DMS53 (cell line): ENCODE measurements around the gene ZMPSTE24.
"Not testable (repeated sequence)": the region's sequence is repeated elsewhere in the genome, so short reads cannot be mapped to it uniquely, and the experiment has no call there.

Experiments used
- DNase-seq: peaks from one replicate; lab custom pipeline; 2025; lab: John Stamatoyannopoulos, UW

The ZMPSTE24 gene

DNA sequence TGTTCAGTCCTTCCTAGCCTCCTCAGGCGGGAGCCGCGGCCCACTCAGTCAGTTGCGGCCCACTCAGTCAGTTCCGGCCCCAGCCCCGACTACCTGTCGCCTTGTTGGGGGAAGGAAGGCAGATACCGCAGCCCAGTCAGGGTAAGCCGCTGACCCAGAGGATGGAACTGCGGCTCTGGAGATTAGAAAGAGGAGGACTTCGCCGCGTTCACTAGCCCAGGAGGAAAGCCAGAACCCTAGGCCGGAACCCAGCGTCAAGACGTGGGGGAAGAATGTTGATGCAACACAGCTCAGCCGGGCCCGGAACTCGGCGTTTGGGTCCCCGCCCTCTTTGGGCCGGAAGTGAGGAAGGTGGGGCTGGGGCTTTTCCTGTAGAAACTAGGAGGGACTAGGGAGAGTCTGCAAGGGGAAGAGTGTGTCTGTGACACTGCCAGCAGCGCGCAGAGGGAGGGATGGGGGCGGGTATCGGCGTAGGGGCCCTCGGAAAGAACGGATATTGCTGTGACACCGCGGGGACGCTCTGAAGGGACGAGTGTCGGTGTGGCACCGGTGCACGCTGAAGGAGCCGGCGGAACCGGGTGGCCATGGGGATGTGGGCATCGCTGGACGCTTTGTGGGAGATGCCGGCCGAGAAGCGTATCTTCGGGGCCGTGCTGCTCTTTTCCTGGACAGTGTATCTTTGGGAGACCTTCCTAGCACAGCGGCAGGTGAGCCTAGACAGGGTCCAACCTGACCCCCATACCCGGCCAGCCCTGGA, at the start of gene ZMPSTE24:
ZMPSTE24 (plus strand) TSS at position 549 of the 757 bp plus-strand sequence; CDS start at position 585, 36 bp downstream.
- DNase-seq: peak; percentile 99

DNA sequence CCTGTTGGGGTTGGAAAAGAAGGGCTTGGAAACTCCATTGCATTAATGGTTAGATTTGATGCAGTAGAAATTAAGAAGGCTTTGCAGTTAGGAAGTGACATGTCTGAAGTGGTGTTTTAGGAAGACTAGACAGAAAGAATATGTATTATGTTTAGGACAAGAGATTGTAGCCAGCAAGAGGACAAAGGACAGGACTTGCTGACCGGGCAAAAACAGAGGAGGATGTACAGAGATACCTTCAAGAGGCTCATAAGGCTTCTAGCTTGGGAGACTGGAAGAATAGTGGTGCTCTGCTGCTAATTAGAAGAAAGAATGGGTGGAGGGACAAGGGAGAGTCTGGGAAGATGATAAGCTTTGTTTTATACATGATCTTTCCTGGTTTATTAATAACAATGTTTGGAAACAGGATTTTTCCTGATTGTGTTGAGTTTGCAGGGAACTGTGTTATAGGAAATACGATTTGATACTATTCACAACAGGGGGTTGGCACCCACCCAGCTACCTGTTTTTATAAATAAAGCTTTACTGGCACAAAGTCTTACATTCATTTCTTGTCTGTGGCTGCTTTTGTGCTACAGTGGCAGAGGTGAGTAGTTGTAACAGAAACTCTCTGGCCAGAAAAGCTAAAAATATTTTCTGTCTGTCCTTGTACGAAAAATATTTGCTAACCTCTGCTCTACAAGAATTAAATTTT, 47.4 kb upstream of the ZMPSTE24 start:
- no peak for DNase-seq

DNA sequence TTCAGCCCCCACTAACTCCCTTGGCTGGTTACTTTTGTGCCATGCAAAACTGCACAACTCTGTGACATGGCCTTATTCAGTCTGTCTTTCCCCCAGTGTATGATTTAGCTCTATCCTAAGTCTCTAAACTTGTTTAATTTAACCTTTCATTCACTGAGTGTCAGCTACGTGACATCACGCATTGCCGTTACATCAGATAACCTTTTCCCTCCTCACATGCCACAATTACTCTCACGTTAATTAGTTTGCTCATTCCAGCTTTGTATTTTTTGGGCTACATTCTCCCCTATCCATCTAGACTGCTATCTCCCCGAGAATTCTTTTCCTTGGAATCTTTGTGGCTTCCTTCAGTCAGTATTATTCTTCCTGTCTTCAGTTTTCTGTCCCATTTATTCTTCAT, 39.7 kb upstream of the ZMPSTE24 start:
- no peak for DNase-seq

DNA sequence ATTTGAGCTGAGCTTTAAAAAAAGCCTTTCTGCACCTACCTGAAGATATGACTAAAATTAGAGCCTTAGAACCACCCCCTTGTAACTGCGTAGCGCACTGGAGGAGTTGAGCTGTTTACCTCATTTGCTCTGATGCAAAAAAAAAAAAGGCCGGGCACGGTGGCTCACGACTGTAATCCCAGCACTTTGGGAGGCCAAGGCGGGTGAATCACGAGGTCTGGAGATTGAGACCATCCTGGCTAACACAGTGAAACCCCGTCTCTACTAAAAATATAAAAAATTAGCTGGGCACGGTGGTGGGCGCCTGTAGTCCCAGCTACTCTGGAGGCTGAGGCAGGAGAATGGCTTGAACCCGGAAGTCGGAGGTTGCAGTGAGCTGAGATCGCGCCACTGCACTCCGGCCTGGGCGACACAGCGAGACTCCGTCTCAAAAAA, 36.5 kb upstream of the ZMPSTE24 start:
- not testable (repeated sequence) for DNase-seq

DNA sequence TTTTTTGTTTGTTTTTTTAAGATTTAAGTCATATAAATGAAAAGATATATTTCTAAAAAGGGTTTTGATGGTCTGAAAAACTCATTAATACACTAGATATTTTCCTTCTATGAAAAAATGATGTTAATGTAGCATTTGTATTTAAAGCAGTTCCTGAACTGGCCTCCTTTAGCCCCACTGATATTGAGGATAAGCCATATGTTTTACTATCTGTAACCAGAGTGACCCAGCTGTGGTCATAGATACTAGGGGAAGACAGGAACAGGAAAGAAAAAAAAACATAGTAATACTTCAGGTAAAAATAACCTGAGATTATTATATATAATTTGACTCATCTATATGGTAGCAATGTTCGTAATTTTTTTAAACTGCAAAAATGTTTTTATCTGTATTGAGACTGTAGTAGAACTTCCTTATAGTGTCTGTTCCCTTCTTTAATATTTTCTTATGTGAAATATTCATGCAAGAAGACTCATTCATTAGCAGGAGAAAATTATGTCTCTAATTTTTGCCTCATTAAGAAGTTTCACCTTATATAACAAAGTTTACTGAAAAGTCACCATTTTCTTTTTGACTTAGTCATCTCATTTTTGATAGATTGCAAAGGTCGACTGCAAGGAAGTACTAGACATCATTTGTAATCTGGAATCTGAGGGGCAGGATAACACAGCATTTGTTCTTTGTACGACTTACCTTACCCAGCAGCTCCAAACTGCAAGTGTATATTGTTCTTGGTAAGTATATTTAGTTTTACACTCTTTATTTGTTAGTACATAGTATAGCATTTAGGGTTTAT, 35.9 kb upstream of the ZMPSTE24 start:
- no peak for DNase-seq

DNA sequence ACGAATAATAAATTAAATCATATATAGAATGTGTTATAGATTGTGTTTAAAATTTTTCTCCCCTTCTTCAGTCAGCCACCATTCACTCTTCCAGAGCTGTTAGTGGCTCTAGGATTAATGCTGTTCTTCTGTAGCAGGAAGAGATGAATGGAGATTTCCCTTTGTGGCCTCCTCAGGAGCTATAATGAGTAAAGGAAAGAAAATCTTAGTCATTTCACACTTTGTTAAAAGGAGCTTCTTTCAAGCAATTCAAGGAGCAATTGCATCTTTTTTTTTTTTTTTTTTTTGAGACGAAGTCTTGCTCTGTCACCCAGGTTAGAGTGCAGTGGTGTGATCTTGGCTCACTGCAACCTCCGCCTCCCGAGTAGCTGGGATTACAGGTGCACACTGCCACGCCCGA, 34.0 kb upstream of the ZMPSTE24 start:
- DNase-seq: no peak

DNA sequence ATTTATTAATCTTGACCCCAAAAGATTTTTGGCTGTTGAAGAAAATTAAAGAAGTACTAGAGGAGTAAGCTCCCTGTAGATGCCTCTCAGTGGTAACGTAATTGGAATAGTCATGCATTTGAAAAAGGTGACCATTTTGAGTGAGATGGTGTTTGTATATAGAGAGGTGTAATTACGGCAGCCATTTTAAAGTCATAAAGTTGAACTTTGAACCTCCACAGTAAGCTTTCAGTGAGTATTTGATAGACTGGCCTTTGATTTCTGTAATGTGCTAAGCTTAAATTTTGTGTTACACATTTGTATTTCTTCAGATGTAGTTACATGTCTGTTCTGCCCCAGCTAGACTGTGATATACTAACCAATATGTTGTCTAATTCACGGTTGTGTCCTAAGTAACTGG, 31.8 kb upstream of the ZMPSTE24 start:
- DNase-seq: no peak

DNA sequence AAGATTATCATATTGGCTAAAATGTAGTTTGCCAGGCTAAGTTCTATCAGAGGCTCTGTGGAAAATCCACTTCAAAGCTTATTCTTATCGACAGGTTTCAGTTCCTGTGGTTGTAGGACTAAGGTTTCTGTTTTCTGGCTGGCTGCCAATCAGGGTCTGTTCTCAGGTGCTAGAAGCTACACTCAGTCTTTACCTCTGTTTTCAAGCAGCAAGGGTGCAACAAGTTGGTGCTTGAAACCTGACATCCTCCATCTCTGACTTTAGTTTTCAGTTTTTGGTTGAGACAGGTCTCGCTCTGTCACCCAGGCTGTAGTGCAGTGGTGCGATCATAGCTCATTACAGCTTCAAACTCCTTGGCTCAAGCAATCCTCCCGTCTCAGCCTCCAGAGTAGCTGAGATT, 25.6 kb upstream of the ZMPSTE24 start:
- DNase-seq: no peak

DNA sequence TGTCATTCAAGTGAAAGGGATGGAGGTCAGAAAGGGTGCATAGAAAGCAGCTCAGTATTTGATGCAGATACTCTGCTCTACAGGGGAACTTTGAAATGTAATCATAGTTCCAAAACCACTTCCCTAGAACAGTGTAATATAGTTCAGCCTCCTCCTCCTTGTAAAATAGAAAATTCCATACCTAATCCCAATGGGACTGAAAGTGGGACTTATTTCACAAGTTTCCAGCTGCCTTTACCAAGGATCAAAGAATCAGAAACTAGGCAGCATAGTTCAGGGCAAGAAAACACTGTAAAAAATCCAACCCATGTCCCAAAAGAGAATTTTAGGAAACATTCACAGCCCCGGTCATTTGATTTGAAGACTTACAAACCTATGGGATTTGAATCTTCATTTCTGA, 18.4 kb upstream of the ZMPSTE24 start:
- DNase-seq: no peak

DNA sequence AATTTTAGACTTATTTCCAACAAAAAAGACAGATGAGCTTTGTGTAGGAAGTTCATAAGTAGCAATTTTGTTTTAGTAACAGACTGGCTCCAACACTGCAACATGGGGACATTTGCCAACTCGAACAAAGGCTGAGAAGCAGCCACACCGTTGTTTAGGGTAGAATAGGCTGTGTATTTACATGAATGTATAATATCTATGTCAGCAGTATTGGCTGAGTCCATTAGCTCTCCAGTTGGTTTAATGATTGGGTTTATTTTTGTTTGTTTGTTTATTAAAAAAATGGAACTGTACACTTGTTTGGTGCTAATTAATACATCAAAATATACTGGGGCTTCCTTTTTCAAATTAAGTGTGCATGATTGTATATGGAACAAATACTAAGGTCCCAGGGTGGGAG, 17.6 kb upstream of the ZMPSTE24 start:
- no peak for DNase-seq

DNA sequence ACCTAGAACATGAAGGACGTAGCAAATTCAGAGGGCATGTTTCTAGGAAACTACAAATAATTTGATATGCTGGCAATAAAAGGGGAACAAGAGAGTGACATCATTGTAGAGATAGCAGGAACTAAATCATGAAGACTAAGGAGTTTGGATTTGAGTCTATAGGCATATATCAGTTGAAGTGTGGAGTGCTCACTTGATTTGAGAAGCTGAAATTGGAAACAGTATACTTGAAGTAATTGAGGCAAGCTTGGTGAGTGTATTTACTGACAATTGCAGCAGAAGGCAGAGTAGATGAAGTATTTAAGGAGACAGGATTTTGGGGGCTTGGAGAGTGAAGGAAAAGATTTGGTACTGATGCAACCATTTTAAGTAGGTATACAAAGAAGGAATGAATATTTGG, 16.7 kb upstream of the ZMPSTE24 start:
- DNase-seq: no peak

DNA sequence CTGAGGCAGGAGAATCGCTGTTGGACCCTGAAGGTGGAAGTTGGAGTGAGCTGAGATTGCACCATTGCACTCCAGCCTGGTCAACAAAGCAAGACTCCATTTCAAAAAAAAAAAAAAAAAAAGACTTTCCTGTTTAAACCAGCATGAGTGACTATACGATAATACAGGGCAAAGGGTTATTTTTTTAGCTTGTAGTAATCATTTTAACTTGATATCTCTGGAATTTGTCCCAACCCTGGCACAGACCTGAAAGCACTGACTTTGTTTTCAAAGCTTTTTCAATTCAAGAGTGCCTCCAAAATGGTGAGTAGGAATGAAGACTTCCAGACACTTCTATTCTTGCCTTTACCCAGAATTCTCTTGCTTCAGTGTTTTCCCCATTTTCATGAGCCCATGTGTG, 14.7 kb upstream of the ZMPSTE24 start:
- DNase-seq: no peak

DNA sequence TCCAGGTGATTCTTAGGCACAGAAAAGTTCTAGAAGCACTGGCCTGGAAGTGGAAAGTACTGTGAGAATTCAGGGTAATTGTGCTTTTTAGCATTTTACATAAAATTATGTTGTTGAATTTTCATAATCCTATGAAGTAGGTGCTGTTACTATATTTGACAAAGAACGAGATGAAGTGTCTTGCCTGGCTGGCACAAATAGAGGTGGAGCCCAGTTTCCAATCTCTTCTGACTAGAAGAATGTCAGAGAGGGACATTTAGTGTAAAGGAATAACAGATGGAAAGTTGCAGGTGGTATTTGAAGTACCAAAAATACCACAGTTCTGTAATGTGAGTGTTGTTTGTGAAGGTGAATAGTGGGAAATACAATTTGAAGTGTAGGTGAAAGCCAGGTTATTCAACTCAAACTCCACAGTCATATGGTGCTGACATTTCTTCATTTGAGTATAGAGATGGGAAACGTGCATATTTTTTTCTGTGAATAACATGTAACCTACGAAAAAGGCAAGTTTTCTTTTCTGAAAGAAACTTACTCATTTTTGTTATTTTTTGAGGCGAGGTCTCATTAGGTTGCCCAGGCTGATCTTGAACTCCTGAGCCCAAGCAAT, 13.8 kb upstream of the ZMPSTE24 start:
- peak; percentile 24 for DNase-seq

DNA sequence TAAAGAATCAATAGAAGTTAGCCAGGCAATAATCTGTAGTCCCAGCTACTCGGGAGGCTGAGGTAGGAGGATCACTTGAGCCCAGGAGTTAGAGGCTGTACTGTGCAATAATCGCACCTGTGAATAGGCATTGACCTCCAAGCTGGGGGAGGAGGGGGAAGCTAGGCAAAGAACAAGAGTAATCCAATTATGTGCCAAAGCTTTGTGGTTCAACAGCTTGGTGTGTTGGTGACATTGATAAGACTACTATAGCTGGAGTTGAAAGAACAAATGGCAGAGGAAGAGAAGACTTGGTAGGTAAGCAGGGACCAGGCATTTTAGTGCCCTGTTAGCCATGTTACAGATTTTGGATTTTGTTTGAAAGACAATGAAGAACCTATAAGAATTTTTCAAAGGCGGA, 12.3 kb upstream of the ZMPSTE24 start:
- DNase-seq: no peak

DNA sequence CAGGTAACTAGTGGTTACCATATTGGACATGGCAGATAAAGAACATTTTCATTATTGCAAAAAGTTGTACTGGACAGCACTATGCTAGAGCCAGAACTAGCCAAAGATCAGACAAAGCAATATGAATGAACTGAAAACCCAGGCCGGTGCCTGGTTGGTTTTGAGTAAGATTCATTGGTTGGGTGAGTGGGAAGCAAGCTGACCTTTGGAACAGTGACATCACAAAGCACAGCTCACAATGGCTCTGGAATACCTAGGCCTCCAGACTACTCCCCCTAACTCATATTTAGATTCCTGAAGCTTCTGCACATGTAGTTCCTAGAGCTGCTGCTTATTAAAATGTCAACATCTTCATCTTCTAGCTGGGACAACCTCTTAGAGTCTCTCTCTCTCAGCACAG, 10.4 kb upstream of the ZMPSTE24 start, which contains the start of gene TMCO2:
TMCO2 (plus strand) TSS at position 283 of the 400 bp plus-strand sequence; CDS start at position 340, 57 bp downstream.
- peak; percentile 57 for DNase-seq

DNA sequence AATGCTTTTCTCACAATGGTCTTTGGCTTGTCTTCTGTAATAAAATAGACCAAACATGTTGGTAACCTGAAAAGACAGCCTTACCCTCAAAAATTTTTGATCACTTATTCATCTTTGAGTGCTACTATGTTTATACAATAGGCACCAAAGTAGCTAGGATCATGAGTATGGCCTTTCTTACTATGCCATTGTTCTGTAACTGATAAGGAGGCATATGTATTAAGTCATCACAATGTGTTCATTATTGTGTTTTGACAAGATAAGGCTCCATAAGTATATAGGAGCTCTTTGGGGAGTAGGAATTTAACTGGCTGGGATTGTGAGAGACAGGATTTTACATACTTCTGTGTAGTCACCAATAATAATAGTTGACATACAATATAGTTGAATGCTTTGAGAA, 9.6 kb upstream of the ZMPSTE24 start:
- no peak for DNase-seq

DNA sequence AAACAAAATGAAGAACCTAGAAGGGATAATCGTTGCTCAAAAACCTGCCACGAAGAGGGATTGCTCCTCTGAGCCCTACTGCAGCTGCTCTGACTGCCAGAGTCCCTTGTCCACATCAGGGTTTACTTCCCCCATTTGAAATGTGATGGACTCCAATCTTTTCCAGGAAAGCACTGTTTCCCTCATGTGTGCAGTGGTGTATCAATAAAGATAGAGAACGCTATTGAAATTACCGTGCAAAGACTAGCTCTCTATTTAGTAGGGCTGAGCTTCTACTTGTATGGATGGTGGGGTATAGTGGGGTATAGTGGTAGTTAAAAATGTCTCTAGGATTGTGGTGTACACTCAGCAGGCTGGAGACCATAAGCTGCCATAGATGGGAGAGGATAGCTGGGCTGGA, 6.6 kb upstream of the ZMPSTE24 start:
- no peak for DNase-seq

DNA sequence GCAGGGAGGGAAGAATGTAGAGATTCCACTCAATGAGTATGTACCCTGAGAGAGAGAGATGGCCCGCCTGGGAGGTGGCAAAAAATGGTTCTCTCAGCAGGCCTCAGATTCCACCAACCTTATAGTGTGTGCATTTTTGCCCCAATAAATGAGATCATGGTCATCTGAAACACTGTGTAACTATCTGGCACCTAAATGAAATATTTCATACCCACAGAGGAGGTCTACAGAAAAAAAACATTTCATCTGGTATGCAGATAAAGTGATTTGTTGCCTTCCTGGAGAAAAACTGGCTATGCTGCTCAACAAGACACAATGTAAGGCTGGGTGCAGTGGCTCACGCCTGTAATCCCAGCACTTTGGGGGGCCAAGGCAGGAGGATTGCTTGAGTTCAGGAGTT, 5.4 kb upstream of the ZMPSTE24 start:
- no peak for DNase-seq

DNA sequence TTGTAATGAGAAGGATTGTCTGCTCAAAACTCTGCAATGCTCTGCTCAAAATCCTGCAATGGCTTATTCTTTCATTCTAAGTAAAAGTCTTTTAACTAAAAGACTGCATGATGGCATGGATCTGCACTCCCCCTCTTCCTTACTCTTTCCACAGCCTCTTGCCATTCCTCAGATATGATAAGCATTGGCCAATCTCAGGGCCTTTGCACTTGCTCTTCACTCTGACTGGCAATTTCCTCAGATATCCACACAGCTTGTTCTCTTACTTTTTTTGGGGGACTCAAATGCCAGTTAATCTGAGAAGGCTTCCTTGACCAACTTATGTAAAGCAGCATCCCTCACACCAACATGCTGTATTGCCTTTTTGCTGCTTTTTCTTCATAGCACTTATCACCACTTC, 2.8 kb upstream of the ZMPSTE24 start:
- no peak for DNase-seq

DNA sequence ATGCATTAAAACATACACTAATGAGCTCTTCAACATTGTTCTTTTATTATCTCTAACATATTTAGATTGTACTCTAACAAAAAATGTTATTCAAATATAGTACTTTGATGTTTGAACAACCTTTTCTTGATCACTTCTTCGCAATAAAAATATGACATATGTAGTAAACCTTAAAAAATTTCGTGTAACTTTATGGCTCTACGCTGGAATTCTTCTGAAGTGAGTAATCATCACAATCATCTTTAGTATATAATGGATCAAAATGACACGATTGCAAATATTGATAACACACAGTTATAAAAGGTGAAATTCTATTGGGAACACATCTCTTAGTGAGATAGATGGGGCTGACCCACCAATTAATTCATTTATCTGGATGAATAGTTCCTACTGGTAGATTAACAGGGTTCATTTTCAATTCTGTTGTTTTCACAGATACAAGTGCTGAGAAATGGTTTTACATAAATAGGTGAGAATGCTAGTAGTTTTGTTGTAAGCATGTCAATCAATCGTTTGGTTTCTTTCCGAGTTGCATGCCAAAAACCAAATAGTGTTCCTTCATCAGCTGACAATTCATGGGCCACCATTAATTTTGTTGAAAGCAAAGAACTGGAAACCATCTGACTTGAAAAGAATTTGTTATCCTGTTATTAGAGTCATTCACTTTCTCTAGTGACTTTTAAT, 1.5 kb upstream of the ZMPSTE24 start:
- DNase-seq: no peak

DNA sequence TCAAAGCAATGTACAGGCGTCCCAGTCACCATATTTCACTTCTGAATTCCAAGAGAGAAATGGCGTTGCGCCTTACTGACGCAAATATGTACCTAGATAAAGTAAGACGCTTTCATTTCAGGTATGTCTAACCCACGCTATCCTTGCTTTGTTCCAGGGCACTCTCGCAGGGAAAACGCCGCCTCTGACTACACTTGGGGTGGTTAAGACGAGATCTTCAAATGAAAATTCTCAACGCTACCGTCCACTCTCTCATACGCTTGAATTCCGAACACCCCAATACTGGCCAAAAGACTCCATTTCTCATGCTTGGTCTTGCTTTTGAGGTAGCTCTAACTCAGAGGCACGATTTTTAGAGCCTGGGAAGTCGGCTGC, 736 bp upstream of the ZMPSTE24 start:
- DNase-seq: peak; percentile 83

DNA sequence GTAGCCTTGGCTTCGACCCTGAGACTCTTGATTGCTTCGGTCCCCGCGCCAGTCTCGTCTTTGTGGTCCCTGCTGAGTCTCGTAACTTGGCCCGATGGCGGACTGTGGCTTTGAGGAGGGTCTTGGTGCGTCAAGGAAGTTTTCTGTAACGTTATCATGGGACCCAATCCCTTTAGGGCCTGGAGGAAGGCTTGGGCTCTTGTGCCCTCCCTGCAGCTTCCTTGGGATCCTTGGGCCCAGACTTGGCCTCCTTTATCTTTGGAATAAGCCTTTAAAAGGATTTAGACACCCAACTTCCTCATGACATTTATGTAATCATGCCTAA, 371 bp downstream of the ZMPSTE24 start:
- DNase-seq: no peak
